Effector CD8-positive, alpha-beta T cell (primary cell): Measurements from ENCODE around the gene SEC14L2.

ENCODE experiments used
- DNase-seq: peaks from one replicate; lab custom pipeline; 2025; lab: John Stamatoyannopoulos, UW
- total RNA-seq, 4 experiments: gene quantifications; one replicate each; lab custom pipeline; 2026; lab: John Stamatoyannopoulos, UW

Gene SEC14L2
- total RNA-seq: 4.3 to 18.0 (median 5.5) reads per million in 4 experiments

- DNase-seq: peak; percentile 50
Measured at GRCh38 chr22:30396871-30397655, at the start of gene SEC14L2. SEC14L2 (plus strand) TSS chr22:30397018; CDS start chr22:30397117, 99 bp downstream.

- DNase-seq: no peak
Measured at GRCh38 chr22:30347255-30347892, 49.4 kb upstream of the SEC14L2 start.

- DNase-seq: no peak
Measured at GRCh38 chr22:30348404-30348803, 48.4 kb upstream of the SEC14L2 start.

GRCh38 chr22:30348809-30349208, 48.0 kb upstream of the SEC14L2 start:
- no peak for DNase-seq

- DNase-seq: no peak
Measured at GRCh38 chr22:30351226-30351625, 45.6 kb upstream of the SEC14L2 start.

- no peak for DNase-seq
Measured at GRCh38 chr22:30354644-30355043, 42.2 kb upstream of the SEC14L2 start.

- peak; percentile 75 for DNase-seq
Measured at GRCh38 chr22:30356449-30357235, 40.2 kb upstream of the SEC14L2 start, which contains the start of the genes CCDC157 and SF3A1. CCDC157 (plus strand) TSS chr22:30357007; CDS start chr22:30366001, 8,994 bp downstream. SF3A1 (minus strand) TSS chr22:30356894; CDS start chr22:30356792, 102 bp downstream.

- DNase-seq: peak; percentile 57
Measured at GRCh38 chr22:30357236-30357570, 39.6 kb upstream of the SEC14L2 start.

GRCh38 chr22:30357650-30358215, 39.1 kb upstream of the SEC14L2 start:
- no peak for DNase-seq

GRCh38 chr22:30358541-30358940, 38.3 kb upstream of the SEC14L2 start:
- DNase-seq: no peak

GRCh38 chr22:30361916-30362650, 34.7 kb upstream of the SEC14L2 start:
- no peak for DNase-seq

- DNase-seq: no peak
Measured at GRCh38 chr22:30362651-30363281, 34.1 kb upstream of the SEC14L2 start.

GRCh38 chr22:30365891-30366290, 30.9 kb upstream of the SEC14L2 start:
- no peak for DNase-seq

GRCh38 chr22:30368420-30368819, 28.4 kb upstream of the SEC14L2 start:
- DNase-seq: no peak

GRCh38 chr22:30370641-30371230, 26.1 kb upstream of the SEC14L2 start:
- DNase-seq: no peak

GRCh38 chr22:30371321-30371720, 25.5 kb upstream of the SEC14L2 start:
- DNase-seq: no peak

GRCh38 chr22:30371981-30372380, 24.8 kb upstream of the SEC14L2 start:
- no peak for DNase-seq

- no peak for DNase-seq
Measured at GRCh38 chr22:30372915-30373314, 23.9 kb upstream of the SEC14L2 start.

GRCh38 chr22:30373331-30374325, 23.2 kb upstream of the SEC14L2 start:
- DNase-seq: no peak
